Activated T-helper 1 cell treated with anti-CD3 and anti-CD28 coated beads, Interleukin-12 subunit alpha, Interleukin-12 subunit beta, Interleukin-2, Interleukin-4 antibody, amounts not matched to agents 30 ng/mL and 10 ng/mL and 1 ng/mL, durations not matched to agents 14 hours and 24 hours and 36 hours (primary cell): ENCODE data around the gene CCDC27. TPM values are rescaled to one million over a fixed set of nuclear protein-coding genes. Genes with fewer than 3 reads are reported as not detected.

ENCODE experiments used
- DNase-seq: peaks from one replicate; pipeline ENCODE4 v3.0.0; 2021; ENCODE audit warnings: low spot score
- H3K27ac Mint-ChIP-seq: one replicate; pipeline ENCODE4 v1.8.0; 2021; ENCODE audit warnings: mild to moderate bottlenecking, mixed read lengths
- H3K27me3 Mint-ChIP-seq: one replicate; pipeline ENCODE4 v1.8.0; 2022; ENCODE audit warnings: mild to moderate bottlenecking, moderate library complexity, mixed read lengths; ENCODE audit not compliant: insufficient read depth
- H3K36me3 Mint-ChIP-seq: one replicate; pipeline ENCODE4 v1.8.0; 2021; ENCODE audit warnings: low read depth, mixed read lengths
- H3K4me1 Mint-ChIP-seq: one replicate; pipeline ENCODE4 v1.8.0; 2021; ENCODE audit warnings: low read depth, mixed read lengths
- H3K4me3 Mint-ChIP-seq: one replicate; pipeline ENCODE4 v1.8.0; 2021; ENCODE audit warnings: mild to moderate bottlenecking, moderate library complexity, mixed read lengths
- H3K9me3 Mint-ChIP-seq: one replicate; pipeline ENCODE4 v1.8.0; 2021; ENCODE audit warnings: mixed read lengths
- intact Hi-C: fragments of 100-400 bp; cut with micrococcal nuclease; formaldehyde crosslinking; loops from one replicate; pipeline ENCODE4 v1.15.1; 2024
- total RNA-seq: library from RNA; stranded (reverse); gene quantifications from 2 replicates; pipeline ENCODE4 v1.2.3, GENCODE V29; 2022

The CCDC27 gene
- total RNA-seq, 1 donor from 2014 or later = not detected

- peaks cover 10% of the 10 kb centered on the region for H3K27me3 Mint-ChIP-seq
- no peaks in the 10 kb centered on the region for H3K36me3 Mint-ChIP-seq
- DNase-seq = no peak
- no peak overlapping the region for H3K4me3 Mint-ChIP-seq
- H3K9me3 Mint-ChIP-seq = peaks cover 6% of the 10 kb centered on the region
- H3K4me1 Mint-ChIP-seq = no peaks in the 10 kb centered on the region
- peak overlapping the region; percentile 62 for H3K27ac Mint-ChIP-seq
- intact Hi-C loops = no loop called here
Measured at GRCh38 chr1:3761296-3762010, 9.2 kb downstream of the CCDC27 start.

DNA sequence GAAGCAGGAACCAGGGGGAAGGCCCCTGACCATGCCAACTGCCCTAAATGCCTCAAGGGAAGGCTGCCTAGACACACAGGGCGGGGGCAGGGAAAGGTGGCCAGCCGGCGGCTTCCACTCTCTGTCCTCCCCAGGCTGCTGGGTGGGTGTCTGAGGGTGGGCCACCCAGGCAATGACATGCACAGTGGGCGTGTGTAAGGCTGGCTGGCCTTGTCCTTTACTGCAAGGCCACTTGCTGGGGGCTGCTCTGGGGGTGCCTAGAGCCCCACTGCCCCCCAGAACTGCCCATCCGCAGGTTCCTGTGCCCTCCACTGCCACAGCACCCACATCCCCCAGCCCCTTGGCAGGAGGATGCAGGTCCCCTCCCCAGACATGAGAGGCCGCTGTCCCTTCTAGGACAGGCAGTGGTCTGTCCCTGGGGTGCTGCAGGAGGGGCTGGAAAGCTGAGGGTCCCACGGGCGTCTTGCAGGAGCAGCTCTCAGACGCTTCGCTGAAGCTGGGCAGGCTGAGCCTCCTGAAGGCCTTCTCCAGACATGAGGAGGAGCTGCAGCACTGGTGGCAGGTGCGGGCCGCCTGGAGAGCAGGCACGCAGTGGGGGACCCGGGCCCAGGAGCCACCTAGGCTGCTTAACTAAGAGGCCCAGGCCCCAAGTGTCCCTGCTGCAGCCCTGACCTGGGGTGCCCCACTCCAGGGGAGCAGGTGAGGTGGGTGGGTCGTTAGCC, 10.1 kb downstream of the CCDC27 start:
- H3K4me3 Mint-ChIP-seq = no peak overlapping the region
- no peak for DNase-seq
- no peaks in the 10 kb centered on the region for H3K36me3 Mint-ChIP-seq
- intact Hi-C loops = no loop called here
- peaks cover 10% of the 10 kb centered on the region for H3K27me3 Mint-ChIP-seq
- peaks cover 6% of the 10 kb centered on the region for H3K9me3 Mint-ChIP-seq
- H3K27ac Mint-ChIP-seq = no peak overlapping the region
- no peaks in the 10 kb centered on the region for H3K4me1 Mint-ChIP-seq

- H3K27me3 Mint-ChIP-seq = peaks cover 14% of the 10 kb centered on the region
- no peaks in the 10 kb centered on the region for H3K36me3 Mint-ChIP-seq
- H3K9me3 Mint-ChIP-seq = peaks cover 6% of the 10 kb centered on the region
- H3K4me1 Mint-ChIP-seq = no peaks in the 10 kb centered on the region
- H3K4me3 Mint-ChIP-seq = no peak overlapping the region
- intact Hi-C loops = no loop called here
- H3K27ac Mint-ChIP-seq = no peak overlapping the region
- no peak for DNase-seq
Measured at GRCh38 chr1:3762873-3763228, 10.6 kb downstream of the CCDC27 start.

GRCh38 chr1:3763351-3764125, 11.3 kb downstream of the CCDC27 start:
- Mint-ChIP-seq H3K9me3 (peaks cover 6% of the 10 kb centered on the region), H3K36me3 (no peaks in the 10 kb centered on the region), H3K4me3 (no peak overlapping the region), H3K27me3 (peaks cover 14% of the 10 kb centered on the region), H3K4me1 (no peaks in the 10 kb centered on the region), H3K27ac (no peak overlapping the region)
- intact Hi-C loops = no loop called here
- DNase-seq = no peak

DNA sequence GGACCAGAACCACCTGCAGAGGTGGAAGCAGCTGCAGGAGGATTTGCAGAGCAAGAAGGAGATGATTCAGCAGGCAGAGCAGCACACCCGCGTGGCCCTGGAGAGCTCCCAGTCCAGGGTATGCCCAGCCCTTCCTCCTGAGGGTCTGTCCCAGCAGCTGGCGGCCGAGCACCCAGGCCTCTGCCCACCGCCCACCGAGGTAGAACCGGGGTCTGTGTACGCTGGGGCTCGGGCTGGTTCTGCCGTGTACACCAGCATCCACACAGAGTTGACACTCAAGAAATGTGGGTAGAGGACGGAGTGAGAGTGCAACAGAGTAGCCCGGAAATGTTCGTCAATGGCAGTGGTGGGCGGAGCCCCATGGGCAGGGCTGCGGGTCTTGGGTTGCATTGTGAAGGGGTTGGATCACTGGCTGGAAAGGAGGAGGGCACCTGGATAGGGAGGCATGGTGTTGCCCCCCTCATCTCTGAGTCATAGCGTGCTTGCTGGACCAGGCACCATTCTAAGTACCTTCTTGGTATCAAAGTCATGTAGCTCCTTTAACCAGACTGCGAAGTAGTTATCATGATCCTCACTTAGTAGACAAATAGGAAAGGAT, 15.2 kb downstream of the CCDC27 start:
- DNase-seq = no peak
- no peaks in the 10 kb centered on the region for H3K36me3 Mint-ChIP-seq
- intact Hi-C loops = no loop called here
- H3K4me3 Mint-ChIP-seq = no peak overlapping the region
- peaks cover 9% of the 10 kb centered on the region for H3K27me3 Mint-ChIP-seq
- no peaks in the 10 kb centered on the region for H3K9me3 Mint-ChIP-seq
- H3K27ac Mint-ChIP-seq = no peak overlapping the region
- peaks cover 5% of the 10 kb centered on the region for H3K4me1 Mint-ChIP-seq

- Mint-ChIP-seq H3K9me3 (no peaks in the 10 kb centered on the region), H3K4me3 (no peak overlapping the region), H3K4me1 (peaks cover 5% of the 10 kb centered on the region), H3K27me3 (peaks cover 9% of the 10 kb centered on the region), H3K36me3 (no peaks in the 10 kb centered on the region), H3K27ac (no peak overlapping the region)
- DNase-seq = no peak
- intact Hi-C loops = no loop called here
Measured at GRCh38 chr1:3768811-3769390, 16.7 kb downstream of the CCDC27 start.

GRCh38 chr1:3770047-3770765, 18.0 kb downstream of the CCDC27 start:
- H3K27ac Mint-ChIP-seq = no peak overlapping the region
- no peaks in the 10 kb centered on the region for H3K9me3 Mint-ChIP-seq
- H3K36me3 Mint-ChIP-seq = no peaks in the 10 kb centered on the region
- DNase-seq = no peak
- peaks cover 9% of the 10 kb centered on the region for H3K27me3 Mint-ChIP-seq
- H3K4me1 Mint-ChIP-seq = peaks cover 5% of the 10 kb centered on the region
- peak overlapping the region; percentile 10 for H3K4me3 Mint-ChIP-seq
- intact Hi-C loops = loop anchor here (5.0 to 10.0 kb wide), 2 partner anchors 145 to 1568 kb away; partner anchors contain the start of gene TPRG1L

DNA sequence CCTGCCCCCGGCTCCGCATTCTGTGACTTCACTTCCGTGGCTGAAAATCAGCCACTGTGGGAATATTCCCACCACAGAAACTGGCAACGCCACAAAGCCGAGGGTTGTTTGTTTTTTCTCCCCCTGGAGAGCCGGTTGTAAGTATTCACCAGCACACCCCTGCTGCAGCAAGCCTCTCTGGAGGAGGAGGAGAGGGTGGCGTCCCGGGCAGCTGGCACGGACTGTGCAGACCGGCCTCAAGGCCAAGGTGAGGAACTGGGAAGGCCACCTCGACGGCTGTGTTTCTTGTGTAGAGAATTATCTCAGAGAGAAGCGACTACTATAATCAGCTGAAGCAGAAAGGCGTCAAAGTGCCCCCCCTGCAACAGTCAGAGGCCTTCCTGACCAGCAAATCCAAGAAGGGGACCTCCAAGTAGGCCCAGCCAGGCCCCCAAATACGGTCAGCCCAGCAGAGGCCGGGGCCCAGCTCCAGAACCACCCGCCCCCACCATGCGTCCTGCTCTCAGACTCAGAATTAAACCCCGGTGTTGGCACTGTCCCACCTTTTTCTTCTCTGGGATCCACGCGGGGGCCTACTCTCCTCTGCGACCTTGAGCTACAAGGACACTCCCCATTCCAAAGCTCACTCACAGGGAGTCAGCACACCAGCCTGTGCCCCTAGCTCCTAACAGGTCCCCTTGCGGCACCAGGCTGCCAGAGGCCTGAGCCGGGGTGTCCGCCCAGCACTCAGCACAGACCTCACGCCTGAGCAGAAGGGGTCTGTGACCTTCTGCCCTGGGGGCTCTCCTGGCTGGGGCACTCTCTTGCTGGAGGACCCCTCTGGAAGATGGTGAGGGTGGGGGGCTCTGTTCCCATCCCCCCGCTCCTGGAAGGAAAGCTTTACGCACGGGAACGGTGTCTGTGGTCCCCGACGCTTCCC, 19.1 kb downstream of the CCDC27 start:
- H3K36me3 Mint-ChIP-seq = no peaks in the 10 kb centered on the region
- H3K27me3 Mint-ChIP-seq = peaks cover 9% of the 10 kb centered on the region
- H3K4me3 Mint-ChIP-seq = peak overlapping the region; percentile 75
- intact Hi-C loops = loop anchor here (1.0 to 10.0 kb wide), 7 partner anchors 24 to 1569 kb away; partner anchors contain the start of genes C1orf174, CEP104, DFFB and LRRC47
- DNase-seq = no peak
- H3K27ac Mint-ChIP-seq = peak overlapping the region; percentile 52
- peaks cover 8% of the 10 kb centered on the region for H3K4me1 Mint-ChIP-seq
- H3K9me3 Mint-ChIP-seq = no peaks in the 10 kb centered on the region

- intact Hi-C loops = loop anchor here (1.0 to 10.0 kb wide), 7 partner anchors 24 to 1570 kb away; partner anchors contain the start of genes C1orf174, CEP104, DFFB and LRRC47
- Mint-ChIP-seq H3K9me3 (no peaks in the 10 kb centered on the region), H3K36me3 (no peaks in the 10 kb centered on the region), H3K27me3 (peaks cover 9% of the 10 kb centered on the region), H3K4me1 (peaks cover 8% of the 10 kb centered on the region), H3K27ac (peak overlapping the region; percentile 52), H3K4me3 (peak overlapping the region; percentile 75)
- DNase-seq = peak; percentile 80
Measured at GRCh38 chr1:3772027-3772714, 19.9 kb downstream of the CCDC27 start.

DNA sequence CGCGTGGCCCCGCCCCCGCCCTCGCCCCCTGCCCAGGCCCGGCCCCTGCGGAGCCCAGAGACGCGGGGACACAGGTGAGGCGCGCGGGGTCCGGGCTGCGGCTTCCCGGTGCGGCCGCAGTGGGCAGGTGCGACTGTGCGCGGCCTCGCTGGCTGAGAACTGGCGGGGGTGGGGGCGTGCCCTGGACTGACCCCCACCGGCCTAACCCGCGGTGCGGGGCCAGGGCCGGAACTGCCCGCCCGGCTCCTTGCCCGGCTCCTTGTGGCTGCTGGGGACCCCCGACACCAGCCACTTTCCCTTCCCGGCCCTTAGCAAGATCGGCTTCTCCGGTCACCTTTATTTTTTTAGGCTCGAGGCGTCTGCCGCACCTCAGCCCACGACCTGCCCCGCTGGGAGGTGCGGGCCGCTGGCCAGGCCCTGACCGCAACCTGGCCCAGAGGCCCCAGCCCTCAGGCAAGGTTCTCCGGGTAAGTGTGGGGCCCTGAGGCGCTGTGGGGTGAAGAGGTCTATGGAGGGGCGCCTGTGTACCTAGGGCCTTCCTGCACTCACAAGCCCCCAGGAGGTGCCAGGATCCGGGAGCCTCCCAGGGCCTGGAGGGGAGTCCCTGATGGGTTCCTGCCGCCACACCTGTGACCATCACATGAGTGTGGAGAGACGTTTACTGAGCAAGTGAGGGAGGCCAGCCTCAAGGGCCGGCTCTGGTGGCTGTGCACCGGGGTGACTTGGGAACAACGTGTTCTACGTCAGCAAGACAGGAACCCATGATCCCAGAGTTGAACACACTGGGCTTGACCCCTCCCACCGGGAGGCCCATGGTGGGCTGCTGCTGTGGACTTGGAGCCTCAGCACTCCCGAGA, 20.7 kb downstream of the CCDC27 start, which contains the start of gene SMIM1:
Gene SMIM1 (plus strand): TSS at position 35 of the 857 bp plus-strand sequence. CDS start 2,625 bp downstream, outside the sequence.
- Mint-ChIP-seq H3K9me3 (no peaks in the 10 kb centered on the region), H3K36me3 (no peaks in the 10 kb centered on the region), H3K4me1 (peaks cover 8% of the 10 kb centered on the region), H3K4me3 (peak within 1 kb of the TSS; percentile 75), H3K27ac (peak within 1 kb of the TSS; percentile 52), H3K27me3 (peaks cover 5% of the 10 kb centered on the region)
- DNase-seq = no peak
- intact Hi-C loops = loop anchor here (1.0 to 10.0 kb wide), 7 partner anchors 23 to 1571 kb away; partner anchors contain the start of genes C1orf174, CEP104, DFFB and LRRC47
